IMR-90 (cell line): ENCODE measurements around the gene GAB1. TPM values are rescaled to one million over a fixed set of nuclear protein-coding genes. Genes with fewer than 3 reads are reported as not detected.
A peak's percentile ranks its signal among the peaks of the same experiment; 100 is the strongest.

Experiments used
- ATAC-seq: fragments of 200-7000 bp; cut with Tn5 transposase; 2 replicates; pipeline ENCODE4 v1.9.1; 2020; ENCODE audit warnings: low read depth, mild to moderate bottlenecking, moderate library complexity
- BruUV-seq: library from RNA; stranded (reverse); fragments of 400-500 nt; replicated peaks from 2 replicates; lab custom pipeline; 2021; lab: Mats Ljungman, UMichigan
- CTCF ChIA-PET: fragments of 300-600 bp; formaldehyde crosslinking; extraction: SDS; loops from one replicate; lab custom pipeline; 2021; ENCODE audit warnings: antibody characterized with exemption; lab: Yijun Ruan, JAX
- POLR2A ChIA-PET: fragments of 300-600 bp; sonication (Branson Sonifier 250); formaldehyde crosslinking; loops from one replicate; lab custom pipeline; 2022; ENCODE audit warnings: antibody characterized with exemption; ENCODE audit not compliant: unreplicated experiment; lab: Charles Lee
- DNase-seq: peaks from one replicate; pipeline ENCODE4 v3.0.0; 2013
- H2AFZ ChIP-seq: replicated peaks from 2 replicates; pipeline ENCODE3; 2013; ENCODE audit warnings: low read length, mild to moderate bottlenecking; ENCODE audit not compliant: poor library complexity
- H2AK5ac ChIP-seq: 2 replicates; pipeline ENCODE4 v1.6.1; 2013; ENCODE audit warnings: low read depth, low read length, inconsistent platforms
- H2AK9ac ChIP-seq: replicated peaks from 2 replicates; pipeline ENCODE3; 2013; ENCODE audit warnings: mild to moderate bottlenecking, low read depth, low read length, moderate library complexity; ENCODE audit not compliant: poor library complexity
- H2BK120ac ChIP-seq: 2 replicates; pipeline ENCODE4 v1.6.1; 2013; ENCODE audit warnings: low read depth, low read length, inconsistent platforms
- H2BK15ac ChIP-seq: 3 replicates; pipeline ENCODE4 v1.6.1; 2013; ENCODE audit warnings: low read depth, low read length, inconsistent platforms
- H2BK20ac ChIP-seq: 2 replicates; pipeline ENCODE4 v1.6.1; 2013; ENCODE audit warnings: low read depth, mild to moderate bottlenecking, inconsistent platforms, low read length, moderate library complexity
- H2BK5ac ChIP-seq: 2 replicates; pipeline ENCODE4 v1.6.1; 2013; ENCODE audit warnings: mild to moderate bottlenecking, low read depth, low read length, inconsistent platforms; ENCODE audit not compliant: poor library complexity, severe bottlenecking
- H3K14ac ChIP-seq: replicated peaks from 2 replicates; pipeline ENCODE4 v1.6.1; 2013; ENCODE audit warnings: low read depth, low read length, inconsistent platforms
- H3K18ac ChIP-seq: 2 replicates; pipeline ENCODE4 v1.6.1; 2013; ENCODE audit warnings: low read depth, low read length, control low read depth
- H3K23ac ChIP-seq: 2 replicates; pipeline ENCODE4 v1.6.1; 2013; ENCODE audit warnings: low read depth, low read length, inconsistent platforms
- H3K27ac ChIP-seq: 2 replicates; pipeline ENCODE4 v1.5.1; 2013; ENCODE audit warnings: mild to moderate bottlenecking, control low read depth, low read length; ENCODE audit not compliant: insufficient read depth
- H3K27me3 ChIP-seq: 2 replicates; pipeline ENCODE4 v1.6.1; 2013; ENCODE audit warnings: low read length; ENCODE audit not compliant: control insufficient read depth, insufficient read depth
- H3K36me3 ChIP-seq: 2 replicates; pipeline ENCODE4 v1.6.1; 2013; ENCODE audit warnings: low read length, mixed read lengths; ENCODE audit not compliant: control insufficient read depth, insufficient read depth
- H3K4ac ChIP-seq: 2 replicates; pipeline ENCODE4 v1.6.1; 2013; ENCODE audit warnings: low read depth, low read length, inconsistent platforms
- H3K4me1 ChIP-seq: 2 replicates; pipeline ENCODE4 v1.6.1; 2013; ENCODE audit warnings: low read length, mixed read lengths; ENCODE audit not compliant: control insufficient read depth, insufficient read depth
- H3K4me2 ChIP-seq: 2 replicates; pipeline ENCODE4 v1.6.1; 2013; ENCODE audit warnings: low read depth, mild to moderate bottlenecking, control low read depth, low read length, moderate library complexity
- H3K4me3 ChIP-seq: 2 replicates; pipeline ENCODE4 v1.5.1; 2013; ENCODE audit warnings: low read depth, mild to moderate bottlenecking, control low read depth, low read length, moderate library complexity; ENCODE audit not compliant: insufficient read depth
- H3K56ac ChIP-seq: 2 replicates; pipeline ENCODE4 v1.6.1; 2013; ENCODE audit warnings: low read length, inconsistent platforms; ENCODE audit not compliant: insufficient read depth; ENCODE audit errors: extremely low read depth
- H3K79me1 ChIP-seq, 2 experiments: 2 replicates each; pipeline ENCODE4 v1.6.1; 2013; ENCODE audit warnings: low read length in 2 of 2, inconsistent platforms in 1 of 2, low read depth in 1 of 2
- H3K9ac ChIP-seq: 2 replicates; pipeline ENCODE4 v1.6.1; 2013; ENCODE audit warnings: low read depth, low read length, control low read depth
- H3K9me1 ChIP-seq: 2 replicates; pipeline ENCODE4 v1.6.1; 2013; ENCODE audit warnings: low read length, inconsistent platforms; ENCODE audit not compliant: insufficient read depth
- H3K9me3 ChIP-seq: 2 replicates; pipeline ENCODE4 v1.6.1; 2013; ENCODE audit warnings: low read length; ENCODE audit not compliant: control insufficient read depth, insufficient read depth
- H4K20me1 ChIP-seq: 2 replicates; pipeline ENCODE4 v1.6.1; 2013; ENCODE audit warnings: low read length, inconsistent platforms; ENCODE audit not compliant: insufficient read depth
- H4K5ac ChIP-seq: 2 replicates; pipeline ENCODE4 v1.6.1; 2013; ENCODE audit warnings: mild to moderate bottlenecking, low read depth, low read length, control low read depth
- H4K8ac ChIP-seq, 2 experiments: 2 replicates each; pipeline ENCODE4 v1.6.1; 2013; ENCODE audit warnings: low read depth in 2 of 2, low read length in 2 of 2, control low read depth in 1 of 2, inconsistent platforms in 1 of 2
- H4K91ac ChIP-seq: 2 replicates; pipeline ENCODE4 v1.6.1; 2013; ENCODE audit warnings: low read depth, low read length, inconsistent platforms; ENCODE audit not compliant: insufficient read depth
- FOS ChIP-seq: fragments of 150-350 bp; IDR thresholded peaks from 2 replicates; pipeline ENCODE4 v1.6.1; 2016; ENCODE audit warnings: low read depth, low read length
- POLR2A ChIP-seq: IDR thresholded peaks from 2 replicates; pipeline ENCODE4 v1.6.1; 2012; ENCODE audit warnings: mild to moderate bottlenecking, low read depth, low read length
- RCOR1 ChIP-seq: IDR thresholded peaks from 2 replicates; pipeline ENCODE4 v1.6.1; 2012; ENCODE audit warnings: mild to moderate bottlenecking, low read length, improper control_type of control experiment; ENCODE audit not compliant: insufficient replicate concordance
- WGBS, 2 experiments: methylation state at CpG; one replicate each; pipeline versions ENCODE4 v1.1.5 to v1.1.7; 2013; ENCODE audit warnings: missing lambda C conversion rate in 2 of 2; ENCODE audit not compliant: insufficient read length in 1 of 2; ENCODE audit errors: extremely low coverage in 2 of 2; 5-methylcytosine and 5-hydroxymethylcytosine counted together
- dilution Hi-C: fragments of 300-500 bp; cut with HindIII; formaldehyde crosslinking; loops from one replicate; pipeline ENCODE4 v1.14.3; 2018; ENCODE audit warnings: low sequenced_read_pairs; ENCODE audit not compliant: unreplicated experiment
- in situ Hi-C: fragments of 300-500 bp; cut with MboI; formaldehyde crosslinking; loops from 3 replicates; pipeline ENCODE4 v1.14.3; 2019; ENCODE audit warnings: low sequenced_read_pairs, inconsistent platforms, mixed read lengths
- intact Hi-C: fragments of 100-400 bp; cut with micrococcal nuclease; formaldehyde crosslinking; loops from 2 replicates; pipeline ENCODE4 v1.10.0; 2022
- polyA plus RNA-seq, 3 experiments: library from polyadenylated mRNA; depleted of rRNA; stranded (reverse); fragments of >200 nt; gene quantifications; 2 replicates each; pipeline ENCODE4 v1.2.3, GENCODE V29; 2012; ENCODE audit warnings: low replicate concordance in 1 of 3
- total RNA-seq: library from RNA; depleted of rRNA; stranded (reverse); fragments of >200 nt; gene quantifications from 2 replicates; pipeline ENCODE4 v1.2.3, GENCODE V29; 2012

Gene GAB1
- total and polyA plus RNA-seq, 2 of the 4 experiments (the other 2 are of a cell fraction): 2.8 to 12.0 TPM

GRCh38 chr4:143381189-143382118 lies 44.8 kb downstream of the GAB1 start:
- Histone ChIP-seq H3K4me2 (peak overlapping the region; percentile 9; the same call in 1 of the 2 replicates), H3K4ac (peak overlapping the region; percentile 81), H2BK15ac (peak overlapping the region; percentile 73; the same call in 2 of the 3 replicates), H3K9ac (0 out of 2 replicates have a peak overlapping the region, but pooled peaks have one; percentile 22), H3K56ac (peak overlapping the region; percentile 43), H4K8ac (peak overlapping the region; percentile 37 to 62; a peak in 3 of 4 replicates), H3K18ac (peak overlapping the region; percentile 79), H3K79me1 (peaks cover 21 to 37% of the 10 kb centered on the region in 2 experiments), H2AFZ (peak overlapping the region; percentile 5), H3K4me1 (peaks cover 15% of the 10 kb centered on the region), H2AK9ac (no peak overlapping the region), H3K23ac (peak overlapping the region; percentile 58; the same call in 1 of the 2 replicates), H2BK5ac (peak overlapping the region; percentile 84), H2BK20ac (peak overlapping the region; percentile 60), H3K27ac (peak overlapping the region; percentile 84), H2BK120ac (peak overlapping the region; percentile 64), H3K36me3 (no peaks in the 10 kb centered on the region), H3K27me3 (no peaks in the 10 kb centered on the region), H4K91ac (peak overlapping the region; percentile 43), H3K14ac (peak overlapping the region; percentile 27), H3K4me3 (no peak overlapping the region), H4K5ac (peak overlapping the region; percentile 89), H2AK5ac (peak overlapping the region; percentile 83), H3K9me3 (no peaks in the 10 kb centered on the region), H3K9me1 (peaks cover 10% of the 10 kb centered on the region), H4K20me1 (no peaks in the 10 kb centered on the region; the same call in 1 of the 2 replicates)
- dilution Hi-C loops (no loop called here), intact Hi-C loops (loop anchor here (5.0 kb wide), 1 partner anchor 44 kb away; the partner anchor contains the start of gene GAB1), in situ Hi-C loops (no loop called here)
- no TSS peak for BruUV-seq
- WGBS, 2 experiments: 60% methylated on average over 1 of the region's 8 CpGs; no CpG with 5 or more reads in 1 of the 2 experiments
- peak; percentile 93 for DNase-seq
- TF ChIP-seq POLR2A (peak; percentile 47; the same call in 1 of the 2 replicates), FOS (no peak), RCOR1 (peak; percentile 60)
- ChIA-PET POLR2A (no interaction called here), CTCF (no interaction called here)
- ATAC-seq: peak; percentile 82
